Body of pancreas (tissue), 4 donors: ENCODE data around the gene CEP89.

ENCODE experiments used
- POLR2A ChIP-seq, 3 donors: fragments of 450-650 bp; IDR thresholded peaks; one replicate each; pipeline ENCODE4 v1.6.1; 2016; ENCODE audit warnings: antibody characterized with exemption in 3 of 3, mild to moderate bottlenecking in 2 of 3
- TF ChIP-seq, protein P1 (sequence below), 7 experiments: fragments of 450-650 bp in 4 of 7; fragments of 200-600 bp in 3 of 7; sonication (generic) in 3 of 7; IDR thresholded peaks; one replicate each; pipeline ENCODE4 v1.5.1; 2016 to 2019; ENCODE audit warnings: antibody characterized with exemption in 7 of 7

DNA sequence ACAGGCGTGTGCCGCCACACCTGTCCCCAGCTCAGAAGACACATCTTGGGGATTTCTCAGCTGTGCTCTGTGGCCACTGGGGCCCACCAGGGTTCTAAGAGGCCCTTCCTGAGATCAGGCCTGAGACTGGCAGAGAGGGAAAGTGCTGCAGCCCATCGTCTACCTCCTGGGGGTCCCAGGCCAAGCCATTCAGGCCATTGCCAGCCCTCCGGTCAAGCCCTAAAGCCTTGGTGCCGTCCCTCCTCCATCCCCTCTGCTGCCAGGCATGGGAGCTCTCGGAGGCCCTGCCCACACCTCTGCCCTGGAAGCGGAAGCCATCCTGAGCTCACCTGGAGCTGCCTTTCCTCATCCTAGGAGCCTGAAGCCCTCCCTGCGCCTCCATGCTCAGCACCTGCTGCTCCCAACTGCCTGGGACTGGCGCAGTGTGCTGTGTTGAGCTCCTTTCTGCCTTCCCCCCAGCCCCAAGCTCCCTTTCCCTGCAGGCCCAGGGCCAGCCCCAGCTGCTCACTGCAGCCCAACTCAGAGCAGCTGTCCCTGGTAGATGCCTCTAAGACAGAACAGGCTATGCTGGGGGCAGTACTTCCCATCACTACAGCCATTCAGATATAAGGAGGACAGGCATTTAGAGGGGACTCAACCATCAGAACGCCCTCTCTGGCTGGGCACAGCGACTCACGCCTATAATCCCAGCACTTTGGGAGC, 105.0 kb downstream of the CEP89 start:
- TF ChIP-seq POLR2A (IDR thresholded peaks at IDR 0.05): no peak
- TF ChIP-seq, protein P1, sequence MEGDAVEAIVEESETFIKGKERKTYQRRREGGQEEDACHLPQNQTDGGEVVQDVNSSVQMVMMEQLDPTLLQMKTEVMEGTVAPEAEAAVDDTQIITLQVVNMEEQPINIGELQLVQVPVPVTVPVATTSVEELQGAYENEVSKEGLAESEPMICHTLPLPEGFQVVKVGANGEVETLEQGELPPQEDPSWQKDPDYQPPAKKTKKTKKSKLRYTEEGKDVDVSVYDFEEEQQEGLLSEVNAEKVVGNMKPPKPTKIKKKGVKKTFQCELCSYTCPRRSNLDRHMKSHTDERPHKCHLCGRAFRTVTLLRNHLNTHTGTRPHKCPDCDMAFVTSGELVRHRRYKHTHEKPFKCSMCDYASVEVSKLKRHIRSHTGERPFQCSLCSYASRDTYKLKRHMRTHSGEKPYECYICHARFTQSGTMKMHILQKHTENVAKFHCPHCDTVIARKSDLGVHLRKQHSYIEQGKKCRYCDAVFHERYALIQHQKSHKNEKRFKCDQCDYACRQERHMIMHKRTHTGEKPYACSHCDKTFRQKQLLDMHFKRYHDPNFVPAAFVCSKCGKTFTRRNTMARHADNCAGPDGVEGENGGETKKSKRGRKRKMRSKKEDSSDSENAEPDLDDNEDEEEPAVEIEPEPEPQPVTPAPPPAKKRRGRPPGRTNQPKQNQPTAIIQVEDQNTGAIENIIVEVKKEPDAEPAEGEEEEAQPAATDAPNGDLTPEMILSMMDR (IDR thresholded peaks at IDR 0.05): no peak
